Gastrocnemius medialis (tissue), 4 donors: ENCODE measurements around the gene LEP. TPM values are rescaled to one million over a fixed set of nuclear protein-coding genes. Genes with fewer than 3 reads are reported as not detected.

Experiments used
- ATAC-seq, 2 donors: fragments of 150-250 bp; one replicate each; pipeline ENCODE4 v1.9.1; 2016
- DNase-seq, 2 donors: peaks; one replicate each; pipeline ENCODE4 v3.0.0-alpha.2; 2019
- H3K27ac ChIP-seq, 4 donors: fragments of 200-600 bp; sonication (generic); 1 replicate in 1 of 4; 2 replicates in 3 of 4; pipeline ENCODE4 v1.5.1; 2016 to 2018; ENCODE audit warnings: mild to moderate bottlenecking in 2 of 4, moderate library complexity in 1 of 4
- H3K27me3 ChIP-seq, 3 donors: fragments of 200-600 bp; sonication (generic) in 2 of 3; 1 replicate in 1 of 3; 2 replicates in 2 of 3; pipeline versions ENCODE4 v1.5.1 to v1.6.0; 2016 to 2019; ENCODE audit warnings: mild to moderate bottlenecking in 1 of 3, moderate library complexity in 1 of 3
- H3K36me3 ChIP-seq, 2 donors: fragments of 200-600 bp; sonication (generic) in 1 of 2; one replicate each; pipeline ENCODE4 v1.5.1; 2017 to 2018
- H3K4me1 ChIP-seq, 2 donors: fragments of 200-600 bp; sonication (generic) in 1 of 2; one replicate each; pipeline ENCODE4 v1.5.1; 2016 to 2017; ENCODE audit warnings: mild to moderate bottlenecking in 2 of 2
- H3K4me3 ChIP-seq, 4 donors: fragments of 200-600 bp; sonication (generic) in 3 of 4; 1 replicate in 1 of 4; 2 replicates in 3 of 4; pipeline ENCODE4 v1.5.1; 2016 to 2019; ENCODE audit warnings: mild to moderate bottlenecking in 2 of 4
- H3K9me3 ChIP-seq, 3 donors: fragments of 200-600 bp; sonication (generic) in 2 of 3; 1 replicate in 1 of 3; 2 replicates in 2 of 3; pipeline ENCODE4 v1.5.1; 2016 to 2019
- POLR2A ChIP-seq, 2 donors: fragments of 450-650 bp; IDR thresholded peaks; one replicate each; pipeline ENCODE4 v1.6.1; 2017; ENCODE audit warnings: antibody characterized with exemption in 2 of 2, mild to moderate bottlenecking in 2 of 2, moderate library complexity in 2 of 2
- in situ Hi-C, 4 donors: fragments of 200-750 bp; cut with MboI; loops; one replicate each; pipeline versions ENCODE4 v1.15.0 to v1.8.0; 2017; ENCODE audit warnings: low sequenced_read_pairs in 4 of 4
- intact Hi-C: fragments of 100-400 bp; cut with DNase I; formaldehyde crosslinking; loops from one replicate; pipeline ENCODE4 v1.15.1; 2023; ENCODE audit warnings: low total_unique reads
- total RNA-seq, 4 donors: library from RNA; depleted of rRNA; stranded (reverse); fragments of >200 nt; gene quantifications; one replicate each; pipeline versions ENCODE4 v1.1.0 to v1.2.3, GENCODE V29; 2016
- TF ChIP-seq, protein P1 (sequence below), 5 experiments: fragments of 450-650 bp in 3 of 5; fragments of 200-600 bp in 2 of 5; sonication (generic) in 2 of 5; IDR thresholded peaks in 4 of 5; conservative IDR thresholded peaks in 1 of 5; 1 replicate in 4 of 5; 2 replicates in 1 of 5; pipeline ENCODE4 v1.5.1; 2016 to 2019; ENCODE audit warnings: antibody characterized with exemption in 5 of 5, mild to moderate bottlenecking in 3 of 5, moderate library complexity in 3 of 5

The LEP gene
- total RNA-seq, 4 donors from 2014 or later = 0.11 to 0.46 TPM; not detected in 2

- Histone ChIP-seq H3K27ac (no peak overlapping the region), H3K36me3 (no peaks in the 10 kb centered on the region), H3K9me3 (no peaks in the 10 kb centered on the region), H3K4me1 (no peaks in the 10 kb centered on the region), H3K4me3 (no peak overlapping the region), H3K27me3 (peaks cover 0 to 2% (median 0%) of the 10 kb centered on the region in 3 donors)
- DNase-seq (no peak), ATAC-seq (no peak)
- intact Hi-C loops (no loop called here), in situ Hi-C loops (no loop called here)
- TF ChIP-seq POLR2A (IDR thresholded peaks at IDR 0.05) = no peak
- TF ChIP-seq, protein P1, sequence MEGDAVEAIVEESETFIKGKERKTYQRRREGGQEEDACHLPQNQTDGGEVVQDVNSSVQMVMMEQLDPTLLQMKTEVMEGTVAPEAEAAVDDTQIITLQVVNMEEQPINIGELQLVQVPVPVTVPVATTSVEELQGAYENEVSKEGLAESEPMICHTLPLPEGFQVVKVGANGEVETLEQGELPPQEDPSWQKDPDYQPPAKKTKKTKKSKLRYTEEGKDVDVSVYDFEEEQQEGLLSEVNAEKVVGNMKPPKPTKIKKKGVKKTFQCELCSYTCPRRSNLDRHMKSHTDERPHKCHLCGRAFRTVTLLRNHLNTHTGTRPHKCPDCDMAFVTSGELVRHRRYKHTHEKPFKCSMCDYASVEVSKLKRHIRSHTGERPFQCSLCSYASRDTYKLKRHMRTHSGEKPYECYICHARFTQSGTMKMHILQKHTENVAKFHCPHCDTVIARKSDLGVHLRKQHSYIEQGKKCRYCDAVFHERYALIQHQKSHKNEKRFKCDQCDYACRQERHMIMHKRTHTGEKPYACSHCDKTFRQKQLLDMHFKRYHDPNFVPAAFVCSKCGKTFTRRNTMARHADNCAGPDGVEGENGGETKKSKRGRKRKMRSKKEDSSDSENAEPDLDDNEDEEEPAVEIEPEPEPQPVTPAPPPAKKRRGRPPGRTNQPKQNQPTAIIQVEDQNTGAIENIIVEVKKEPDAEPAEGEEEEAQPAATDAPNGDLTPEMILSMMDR (IDR thresholded peaks at IDR 0.05 in 4 of 5, conservative IDR thresholded peaks at IDR 0.05 in 1 of 5) = no peak
Measured at GRCh38 chr7:128254470-128254869, 13.4 kb downstream of the LEP start.

- in situ Hi-C loops = no loop called here
- no peaks in the 10 kb centered on the region for H3K36me3 ChIP-seq
Measured at GRCh38 chr7:128255271-128255670, 14.2 kb downstream of the LEP start.

DNA sequence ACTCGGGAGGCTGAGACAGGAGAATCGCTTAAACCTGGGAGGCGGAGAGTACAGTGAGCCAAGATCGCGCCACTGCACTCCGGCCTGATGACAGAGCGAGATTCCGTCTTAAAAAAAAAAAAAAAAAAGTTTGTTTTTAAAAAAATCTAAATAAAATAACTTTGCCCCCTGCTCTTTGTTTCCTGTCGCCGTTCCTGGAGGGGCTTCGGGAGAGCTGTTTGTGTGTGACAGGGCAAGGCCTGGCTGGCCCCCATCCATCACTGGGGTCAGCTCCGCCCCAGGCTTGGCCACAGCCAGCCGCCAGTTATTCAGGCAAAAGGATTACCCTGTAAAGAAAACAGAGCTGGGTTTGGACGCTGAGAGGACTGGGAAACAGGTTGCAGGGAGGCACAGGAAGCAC lies 16.4 kb downstream of the LEP start:
- no peaks in the 10 kb centered on the region for H3K27me3 ChIP-seq
- DNase-seq = no peak
- no peak for TF ChIP-seq POLR2A (IDR thresholded peaks at IDR 0.05)
- TF ChIP-seq, protein P1 (IDR thresholded peaks at IDR 0.05 in 4 of 5, conservative IDR thresholded peaks at IDR 0.05 in 1 of 5) = no peak
- H3K9me3 ChIP-seq = no peaks in the 10 kb centered on the region
- in situ Hi-C loops (no loop called here), intact Hi-C loops (no loop called here)
- no peaks in the 10 kb centered on the region for H3K36me3 ChIP-seq
- ATAC-seq = no peak
- no peak overlapping the region for H3K4me3 ChIP-seq
- H3K27ac ChIP-seq = no peak overlapping the region
- H3K4me1 ChIP-seq = no peaks in the 10 kb centered on the region

More at GRCh38 chr7:128255271-128255670, 14.2 kb downstream of the LEP start:
- intact Hi-C loops = no loop called here
- Histone ChIP-seq H3K27me3 (no peaks in the 10 kb centered on the region), H3K4me1 (no peaks in the 10 kb centered on the region), H3K4me3 (no peak overlapping the region), H3K9me3 (no peaks in the 10 kb centered on the region), H3K27ac (no peak overlapping the region)
- TF ChIP-seq POLR2A (IDR thresholded peaks at IDR 0.05) = no peak
- TF ChIP-seq, protein P1 (IDR thresholded peaks at IDR 0.05 in 4 of 5, conservative IDR thresholded peaks at IDR 0.05 in 1 of 5) = no peak
- ATAC-seq = no peak
- no peak for DNase-seq

- Histone ChIP-seq H3K27me3 (no peaks in the 10 kb centered on the region), H3K27ac (no peak overlapping the region), H3K9me3 (no peaks in the 10 kb centered on the region), H3K4me1 (no peaks in the 10 kb centered on the region), H3K4me3 (no peak overlapping the region), H3K36me3 (no peaks in the 10 kb centered on the region)
- ATAC-seq (no peak), DNase-seq (no peak)
- TF ChIP-seq, protein P1 (IDR thresholded peaks at IDR 0.05 in 4 of 5, conservative IDR thresholded peaks at IDR 0.05 in 1 of 5) = no peak
- TF ChIP-seq POLR2A (IDR thresholded peaks at IDR 0.05) = no peak
- in situ Hi-C loops = no loop called here
- intact Hi-C loops = no loop called here
Measured at GRCh38 chr7:128259131-128260061, 18.3 kb downstream of the LEP start.
